Thoracic aorta (tissue), 2 donors: Measurements from ENCODE around the gene ARPC2. TPM values are rescaled to one million over a fixed set of nuclear protein-coding genes. Genes with fewer than 3 reads are reported as not detected.

Source experiments
- ATAC-seq: fragments of 150-250 bp; one replicate; pipeline ENCODE4 v1.8.0; 2017; ENCODE audit warnings: low read depth; ENCODE audit not compliant: insufficient number of reproducible peaks, low FRiP score
- DNase-seq: peaks from one replicate; pipeline ENCODE4 v3.0.0-alpha.2; 2020; ENCODE audit warnings: low spot score
- H3K27ac ChIP-seq, 2 donors: fragments of 200-600 bp; sonication (generic); 1 replicate in 1 of 2; 2 replicates in 1 of 2; pipeline ENCODE4 v1.5.1; 2016; ENCODE audit warnings: mild to moderate bottlenecking in 2 of 2, moderate library complexity in 2 of 2
- H3K27me3 ChIP-seq: fragments of 200-600 bp; sonication (generic); replicated peaks from 2 replicates; pipeline ENCODE4 v1.6.0; 2016; ENCODE audit warnings: mild to moderate bottlenecking; ENCODE audit not compliant: insufficient read depth
- H3K36me3 ChIP-seq: fragments of 200-600 bp; sonication (generic); one replicate; pipeline ENCODE4 v1.5.1; 2016
- H3K4me1 ChIP-seq, 2 donors: fragments of 200-600 bp; sonication (generic); 1 replicate in 1 of 2; 2 replicates in 1 of 2; pipeline versions ENCODE4 v1.5.1 to v1.6.0; 2016; ENCODE audit warnings: low read depth in 2 of 2, mild to moderate bottlenecking in 1 of 2; ENCODE audit not compliant: control insufficient read depth in 1 of 2
- H3K4me3 ChIP-seq: fragments of 200-600 bp; sonication (generic); 2 replicates; pipeline ENCODE4 v1.5.1; 2016; ENCODE audit warnings: mild to moderate bottlenecking
- H3K9me3 ChIP-seq: fragments of 200-600 bp; sonication (generic); 2 replicates; pipeline ENCODE4 v1.5.1; 2016
- CTCF ChIP-seq: fragments of 200-600 bp; sonication (generic); IDR thresholded peaks from one replicate; pipeline ENCODE4 v1.5.1; 2019; ENCODE audit warnings: antibody characterized with exemption
- total RNA-seq, 2 donors: library from RNA; depleted of rRNA; stranded (reverse); fragments of >200 nt; gene quantifications; one replicate each; pipeline versions ENCODE4 v1.1.0 to v1.2.3, GENCODE V29; 2016

Gene ARPC2
- total RNA-seq, 2 donors from 2014 or later: 378 to 469 TPM

DNA sequence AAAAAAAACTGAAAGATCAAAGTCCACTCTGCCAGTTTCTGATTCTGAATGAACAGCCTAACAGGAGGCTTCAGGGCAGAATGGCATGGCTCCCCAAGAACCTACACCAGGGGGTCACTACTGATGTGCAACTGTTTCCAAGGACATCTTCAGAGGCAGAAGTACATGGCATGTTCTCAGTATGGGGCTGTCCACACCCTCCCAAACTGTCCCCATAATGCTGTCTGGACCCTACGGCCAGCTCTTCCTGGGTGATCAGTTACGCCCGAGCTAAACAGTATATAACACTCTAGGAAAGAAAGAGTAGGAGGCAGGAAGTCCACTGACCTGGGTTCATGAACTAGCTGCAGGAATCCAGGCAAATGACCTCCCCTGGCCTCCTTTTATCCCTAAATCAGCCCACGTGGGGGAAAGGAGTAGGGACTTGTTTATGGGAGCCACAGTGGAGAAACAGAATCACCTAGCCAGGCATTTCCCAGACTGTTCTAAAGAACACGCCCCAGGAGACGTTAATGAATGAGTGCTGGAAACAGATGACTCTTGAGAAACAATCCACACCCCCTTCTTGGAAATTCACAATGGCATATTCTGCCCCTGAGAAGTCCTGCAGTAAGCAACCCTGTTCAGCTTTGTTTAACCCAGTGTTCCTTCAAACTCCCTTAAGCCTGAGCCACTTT, 72.8 kb downstream of the ARPC2 start:
- no peak for DNase-seq
- H3K4me1 ChIP-seq: peaks cover 57 to 83% of the 10 kb centered on the region in 2 donors
- H3K36me3 ChIP-seq: no peaks in the 10 kb centered on the region
- no peak for ATAC-seq
- H3K27ac ChIP-seq: peak overlapping the region; percentile 96 to 99
- no peaks in the 10 kb centered on the region for H3K9me3 ChIP-seq
- no peak for TF ChIP-seq CTCF
- H3K4me3 ChIP-seq: peak overlapping the region; percentile 94
- H3K27me3 ChIP-seq: no peaks in the 10 kb centered on the region

DNA sequence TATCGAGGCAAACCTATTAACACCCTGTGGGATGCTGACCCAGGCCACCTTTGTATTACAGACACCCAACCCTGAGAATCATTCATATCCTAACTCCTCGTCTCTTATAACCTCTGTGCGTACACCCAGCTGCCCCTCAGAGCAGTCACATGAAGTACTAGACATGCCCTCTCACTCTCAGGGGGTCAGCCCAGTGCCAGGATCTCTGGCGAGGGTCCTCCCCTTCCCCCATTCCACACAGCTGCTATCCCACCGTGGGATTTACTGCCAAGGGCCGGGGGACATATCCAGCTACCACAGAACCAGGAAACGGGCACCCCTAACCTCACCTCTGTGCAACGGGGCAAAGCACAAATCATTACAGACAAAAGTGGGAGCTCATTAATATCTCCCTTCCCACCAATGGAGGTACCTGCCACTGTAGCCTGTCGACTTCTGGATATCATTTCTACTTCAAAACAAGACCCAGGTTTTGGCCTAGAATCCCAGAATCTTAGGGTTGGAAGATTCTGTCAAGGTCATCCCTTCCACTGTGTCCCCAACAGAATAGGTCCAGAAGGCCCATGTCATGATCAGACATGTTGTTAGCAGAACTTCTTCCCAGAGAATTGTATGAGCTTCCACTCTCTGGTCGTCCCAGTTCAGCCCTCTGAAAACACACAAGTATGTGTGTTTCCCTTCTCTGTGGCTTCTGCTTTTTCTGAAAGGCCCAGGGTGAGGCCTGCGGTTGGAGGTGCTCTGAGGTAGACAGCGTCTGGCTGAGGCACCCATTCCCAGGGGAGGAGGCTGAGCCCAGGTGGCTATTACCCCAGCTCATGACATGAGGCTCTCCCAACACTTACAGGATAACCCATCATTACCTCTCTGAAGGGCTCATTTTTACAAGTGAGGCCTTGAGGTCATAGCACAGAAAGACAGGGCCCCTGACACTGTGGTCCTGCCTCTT, 73.6 kb downstream of the ARPC2 start:
- TF ChIP-seq CTCF: no peak
- Histone ChIP-seq H3K36me3 (no peaks in the 10 kb centered on the region), H3K4me1 (peaks cover 56 to 83% of the 10 kb centered on the region in 2 donors), H3K27ac (peak overlapping the region; percentile 96 to 99), H3K27me3 (no peaks in the 10 kb centered on the region), H3K9me3 (no peaks in the 10 kb centered on the region), H3K4me3 (peak overlapping the region; percentile 94)
- ATAC-seq: no peak
- DNase-seq: no peak

DNA sequence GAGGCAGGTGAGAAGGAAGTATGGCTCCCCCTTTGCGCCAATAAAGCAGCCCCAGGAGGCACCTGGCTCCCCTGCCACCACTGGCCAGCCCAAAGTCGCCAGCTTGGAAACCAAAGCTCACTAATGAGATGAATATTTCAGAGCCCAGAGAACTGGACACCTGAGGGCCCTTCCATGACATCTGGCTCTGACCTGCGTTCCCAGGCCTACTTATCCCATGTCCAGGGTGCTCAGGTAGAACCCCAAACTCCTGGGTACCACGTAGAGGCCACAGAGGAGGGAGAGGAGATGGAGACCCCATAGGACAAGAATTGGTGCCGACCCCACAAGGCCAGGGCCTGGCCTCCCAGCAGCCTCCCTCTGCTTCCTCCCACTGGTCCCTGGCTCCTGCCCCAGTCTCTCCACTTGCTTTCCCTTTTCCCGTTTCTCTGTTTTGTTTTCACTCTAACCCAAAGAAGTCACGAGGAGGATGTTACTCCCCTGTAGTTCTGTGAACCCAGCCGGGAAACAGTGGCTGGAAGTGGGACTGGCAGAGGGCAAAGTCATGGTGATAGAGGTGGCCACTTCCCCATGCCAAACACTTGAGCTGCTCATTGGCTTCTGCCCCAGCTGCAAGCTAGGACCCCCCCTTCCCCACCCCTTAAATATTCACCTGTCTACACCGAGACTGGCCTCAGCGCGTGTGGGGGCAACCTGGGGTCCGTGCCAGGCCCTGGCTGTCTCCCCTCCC, 74.5 kb downstream of the ARPC2 start:
- Histone ChIP-seq H3K4me1 (peaks cover 54 to 83% of the 10 kb centered on the region in 2 donors), H3K27ac (peak overlapping the region; percentile 96 to 99), H3K27me3 (no peaks in the 10 kb centered on the region), H3K36me3 (no peaks in the 10 kb centered on the region), H3K4me3 (peak overlapping the region; percentile 94), H3K9me3 (no peaks in the 10 kb centered on the region)
- ATAC-seq (no peak), DNase-seq (no peak)
- TF ChIP-seq CTCF: no peak

DNA sequence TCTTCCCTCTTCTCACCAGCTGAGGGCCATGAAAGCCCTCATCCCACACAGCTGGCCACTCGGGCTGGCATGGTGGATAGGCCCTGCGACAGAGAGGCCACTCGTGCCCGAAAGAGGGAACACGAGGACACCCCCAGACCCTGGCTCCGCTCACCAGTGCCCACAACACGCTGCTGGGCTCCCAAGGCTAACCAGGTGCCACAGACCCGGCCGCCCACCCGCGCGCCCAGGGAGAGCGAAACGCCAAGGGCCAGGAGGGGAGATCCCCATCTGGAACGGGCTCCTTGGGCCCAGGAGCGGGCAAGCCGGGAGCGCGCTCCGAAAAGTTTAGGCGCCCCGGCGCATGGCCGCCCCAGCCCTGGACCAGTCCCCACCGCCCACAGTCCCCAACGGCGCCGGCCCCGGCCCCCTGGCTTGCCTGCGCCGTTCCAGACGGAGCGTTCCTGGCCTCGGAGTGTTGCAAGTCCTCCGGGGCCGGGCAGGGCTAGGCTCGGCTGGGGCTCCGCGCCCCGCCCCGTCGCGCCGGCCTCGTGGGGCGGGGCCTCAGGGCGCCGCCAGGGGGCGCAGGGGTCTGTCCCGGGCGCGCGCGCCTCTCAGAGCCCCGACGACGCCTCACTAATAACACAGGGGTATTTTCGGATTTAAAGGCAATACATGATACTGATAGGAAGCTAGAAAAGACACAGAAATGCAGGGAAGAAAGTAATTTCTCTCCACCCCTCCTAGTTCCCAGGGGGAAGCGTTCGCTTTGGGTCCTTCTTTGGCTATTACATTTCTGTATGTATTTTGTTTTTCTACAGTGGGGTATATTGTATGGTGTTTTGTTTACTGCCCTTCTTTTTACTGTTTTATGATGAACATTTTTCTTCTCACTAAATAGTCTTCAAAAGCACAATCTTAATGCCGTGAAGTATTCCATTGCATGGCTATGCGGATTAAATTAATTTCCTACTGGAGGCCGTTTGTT, 75.3 kb downstream of the ARPC2 start, which contains the start of gene TMBIM1:
TMBIM1 (minus strand) TSS at position 456 of the 967 bp plus-strand sequence. CDS start 10,362 bp downstream, outside the sequence.
- Histone ChIP-seq H3K4me3 (peak within 1 kb of the TSS; percentile 94), H3K27ac (peak within 1 kb of the TSS; percentile 96 to 99), H3K27me3 (no peaks in the 10 kb centered on the region), H3K36me3 (no peaks in the 10 kb centered on the region), H3K4me1 (peaks cover 62 to 89% of the 10 kb centered on the region in 2 donors), H3K9me3 (no peaks in the 10 kb centered on the region)
- TF ChIP-seq CTCF: peak; percentile 78
- ATAC-seq (peak; percentile 46), DNase-seq (no peak)
